Measurements from ENCODE around the gene COL19A1.

GRCh38 chr6:69881322-69882151 is 15.2 kb downstream of the COL19A1 start:
- TF ChIP-seq CTCF (IDR thresholded peaks at IDR 0.05) (no peak), ZFX (IDR thresholded peaks at IDR 0.05; ENCODE audit: borderline replicate concordance) (no peak)
